IMR-90 (cell line): ENCODE results near the gene THEM4. TPM values are rescaled to one million over a fixed set of nuclear protein-coding genes. Genes with fewer than 3 reads are reported as not detected.
A peak's percentile ranks its signal among the peaks of the same experiment; 100 is the strongest.

ENCODE experiments used
- ATAC-seq: fragments of 200-7000 bp; cut with Tn5 transposase; 2 replicates; pipeline ENCODE4 v1.9.1; 2020; ENCODE audit warnings: low read depth, mild to moderate bottlenecking, moderate library complexity
- BruUV-seq: library from RNA; stranded (reverse); fragments of 400-500 nt; replicated peaks from 2 replicates; lab custom pipeline; 2021; lab: Mats Ljungman, UMichigan
- CTCF ChIA-PET: fragments of 300-600 bp; formaldehyde crosslinking; extraction: SDS; loops from one replicate; lab custom pipeline; 2021; ENCODE audit warnings: antibody characterized with exemption; lab: Yijun Ruan, JAX
- POLR2A ChIA-PET: fragments of 300-600 bp; sonication (Branson Sonifier 250); formaldehyde crosslinking; loops from one replicate; lab custom pipeline; 2022; ENCODE audit warnings: antibody characterized with exemption; ENCODE audit not compliant: unreplicated experiment; lab: Charles Lee
- DNase-seq: peaks from one replicate; pipeline ENCODE4 v3.0.0; 2013
- H2AFZ ChIP-seq: replicated peaks from 2 replicates; pipeline ENCODE3; 2013; ENCODE audit warnings: low read length, mild to moderate bottlenecking; ENCODE audit not compliant: poor library complexity
- H2AK5ac ChIP-seq: 2 replicates; pipeline ENCODE4 v1.6.1; 2013; ENCODE audit warnings: low read depth, low read length, inconsistent platforms
- H2AK9ac ChIP-seq: replicated peaks from 2 replicates; pipeline ENCODE3; 2013; ENCODE audit warnings: mild to moderate bottlenecking, low read depth, low read length, moderate library complexity; ENCODE audit not compliant: poor library complexity
- H2BK120ac ChIP-seq: 2 replicates; pipeline ENCODE4 v1.6.1; 2013; ENCODE audit warnings: low read depth, low read length, inconsistent platforms
- H2BK15ac ChIP-seq: 3 replicates; pipeline ENCODE4 v1.6.1; 2013; ENCODE audit warnings: low read depth, low read length, inconsistent platforms
- H2BK20ac ChIP-seq: 2 replicates; pipeline ENCODE4 v1.6.1; 2013; ENCODE audit warnings: low read depth, mild to moderate bottlenecking, inconsistent platforms, low read length, moderate library complexity
- H2BK5ac ChIP-seq: 2 replicates; pipeline ENCODE4 v1.6.1; 2013; ENCODE audit warnings: mild to moderate bottlenecking, low read depth, low read length, inconsistent platforms; ENCODE audit not compliant: poor library complexity, severe bottlenecking
- H3K14ac ChIP-seq: replicated peaks from 2 replicates; pipeline ENCODE4 v1.6.1; 2013; ENCODE audit warnings: low read depth, low read length, inconsistent platforms
- H3K18ac ChIP-seq: 2 replicates; pipeline ENCODE4 v1.6.1; 2013; ENCODE audit warnings: low read depth, low read length, control low read depth
- H3K23ac ChIP-seq: 2 replicates; pipeline ENCODE4 v1.6.1; 2013; ENCODE audit warnings: low read depth, low read length, inconsistent platforms
- H3K27ac ChIP-seq: 2 replicates; pipeline ENCODE4 v1.5.1; 2013; ENCODE audit warnings: mild to moderate bottlenecking, control low read depth, low read length; ENCODE audit not compliant: insufficient read depth
- H3K27me3 ChIP-seq: 2 replicates; pipeline ENCODE4 v1.6.1; 2013; ENCODE audit warnings: low read length; ENCODE audit not compliant: control insufficient read depth, insufficient read depth
- H3K36me3 ChIP-seq: 2 replicates; pipeline ENCODE4 v1.6.1; 2013; ENCODE audit warnings: low read length, mixed read lengths; ENCODE audit not compliant: control insufficient read depth, insufficient read depth
- H3K4ac ChIP-seq: 2 replicates; pipeline ENCODE4 v1.6.1; 2013; ENCODE audit warnings: low read depth, low read length, inconsistent platforms
- H3K4me1 ChIP-seq: 2 replicates; pipeline ENCODE4 v1.6.1; 2013; ENCODE audit warnings: low read length, mixed read lengths; ENCODE audit not compliant: control insufficient read depth, insufficient read depth
- H3K4me2 ChIP-seq: 2 replicates; pipeline ENCODE4 v1.6.1; 2013; ENCODE audit warnings: low read depth, mild to moderate bottlenecking, control low read depth, low read length, moderate library complexity
- H3K4me3 ChIP-seq: 2 replicates; pipeline ENCODE4 v1.5.1; 2013; ENCODE audit warnings: low read depth, mild to moderate bottlenecking, control low read depth, low read length, moderate library complexity; ENCODE audit not compliant: insufficient read depth
- H3K56ac ChIP-seq: 2 replicates; pipeline ENCODE4 v1.6.1; 2013; ENCODE audit warnings: low read length, inconsistent platforms; ENCODE audit not compliant: insufficient read depth; ENCODE audit errors: extremely low read depth
- H3K79me1 ChIP-seq, 2 experiments: 2 replicates each; pipeline ENCODE4 v1.6.1; 2013; ENCODE audit warnings: low read length in 2 of 2, inconsistent platforms in 1 of 2, low read depth in 1 of 2
- H3K9ac ChIP-seq: 2 replicates; pipeline ENCODE4 v1.6.1; 2013; ENCODE audit warnings: low read depth, low read length, control low read depth
- H3K9me1 ChIP-seq: 2 replicates; pipeline ENCODE4 v1.6.1; 2013; ENCODE audit warnings: low read length, inconsistent platforms; ENCODE audit not compliant: insufficient read depth
- H3K9me3 ChIP-seq: 2 replicates; pipeline ENCODE4 v1.6.1; 2013; ENCODE audit warnings: low read length; ENCODE audit not compliant: control insufficient read depth, insufficient read depth
- H4K20me1 ChIP-seq: 2 replicates; pipeline ENCODE4 v1.6.1; 2013; ENCODE audit warnings: low read length, inconsistent platforms; ENCODE audit not compliant: insufficient read depth
- H4K5ac ChIP-seq: 2 replicates; pipeline ENCODE4 v1.6.1; 2013; ENCODE audit warnings: mild to moderate bottlenecking, low read depth, low read length, control low read depth
- H4K8ac ChIP-seq, 2 experiments: 2 replicates each; pipeline ENCODE4 v1.6.1; 2013; ENCODE audit warnings: low read depth in 2 of 2, low read length in 2 of 2, control low read depth in 1 of 2, inconsistent platforms in 1 of 2
- H4K91ac ChIP-seq: 2 replicates; pipeline ENCODE4 v1.6.1; 2013; ENCODE audit warnings: low read depth, low read length, inconsistent platforms; ENCODE audit not compliant: insufficient read depth
- BHLHE40 ChIP-seq: fragments of 150-350 bp; IDR thresholded peaks from 2 replicates; pipeline ENCODE4 v1.6.1; 2016; ENCODE audit warnings: mild to moderate bottlenecking, low read depth, low read length
- CEBPB ChIP-seq: IDR thresholded peaks from 2 replicates; pipeline ENCODE4 v1.6.1; 2012; ENCODE audit warnings: low read depth, low read length, improper control_type of control experiment
- CHD1 ChIP-seq: IDR thresholded peaks from 2 replicates; pipeline ENCODE4 v1.6.1; 2012; ENCODE audit warnings: low read depth, low read length, improper control_type of control experiment
- FOS ChIP-seq: fragments of 150-350 bp; IDR thresholded peaks from 2 replicates; pipeline ENCODE4 v1.6.1; 2016; ENCODE audit warnings: low read depth, low read length
- MAZ ChIP-seq: IDR thresholded peaks from 2 replicates; pipeline ENCODE4 v1.6.1; 2012; ENCODE audit warnings: low read depth, mild to moderate bottlenecking, low read length, improper control_type of control experiment, moderate library complexity, borderline replicate concordance
- MXI1 ChIP-seq: IDR thresholded peaks from 2 replicates; pipeline ENCODE4 v1.6.1; 2012; ENCODE audit warnings: low read depth, mild to moderate bottlenecking, low read length, moderate library complexity, borderline replicate concordance
- NFE2L2 ChIP-seq: fragments of 150-350 bp; IDR thresholded peaks from 2 replicates; pipeline ENCODE4 v1.6.1; 2016; ENCODE audit warnings: low read depth, mild to moderate bottlenecking, low read length
- POLR2A ChIP-seq: IDR thresholded peaks from 2 replicates; pipeline ENCODE4 v1.6.1; 2012; ENCODE audit warnings: mild to moderate bottlenecking, low read depth, low read length
- RCOR1 ChIP-seq: IDR thresholded peaks from 2 replicates; pipeline ENCODE4 v1.6.1; 2012; ENCODE audit warnings: mild to moderate bottlenecking, low read length, improper control_type of control experiment; ENCODE audit not compliant: insufficient replicate concordance
- RFX5 ChIP-seq: IDR thresholded peaks from 2 replicates; pipeline ENCODE4 v1.8.0; 2012; ENCODE audit warnings: low read depth, mild to moderate bottlenecking, low read length, moderate library complexity
- WGBS, 2 experiments: methylation state at CpG; one replicate each; pipeline versions ENCODE4 v1.1.5 to v1.1.7; 2013; ENCODE audit warnings: missing lambda C conversion rate in 2 of 2; ENCODE audit not compliant: insufficient read length in 1 of 2; ENCODE audit errors: extremely low coverage in 2 of 2; 5-methylcytosine and 5-hydroxymethylcytosine counted together
- dilution Hi-C: fragments of 300-500 bp; cut with HindIII; formaldehyde crosslinking; loops from one replicate; pipeline ENCODE4 v1.14.3; 2018; ENCODE audit warnings: low sequenced_read_pairs; ENCODE audit not compliant: unreplicated experiment
- in situ Hi-C: fragments of 300-500 bp; cut with MboI; formaldehyde crosslinking; loops from 3 replicates; pipeline ENCODE4 v1.14.3; 2019; ENCODE audit warnings: low sequenced_read_pairs, inconsistent platforms, mixed read lengths
- intact Hi-C: fragments of 100-400 bp; cut with micrococcal nuclease; formaldehyde crosslinking; loops from 2 replicates; pipeline ENCODE4 v1.10.0; 2022
- polyA plus RNA-seq, 3 experiments: library from polyadenylated mRNA; depleted of rRNA; stranded (reverse); fragments of >200 nt; gene quantifications; 2 replicates each; pipeline ENCODE4 v1.2.3, GENCODE V29; 2012; ENCODE audit warnings: low replicate concordance in 1 of 3
- total RNA-seq: library from RNA; depleted of rRNA; stranded (reverse); fragments of >200 nt; gene quantifications from 2 replicates; pipeline ENCODE4 v1.2.3, GENCODE V29; 2012
- TF ChIP-seq, protein P1 (sequence below): fragments of 150-350 bp; IDR thresholded peaks from 2 replicates; pipeline ENCODE4 v1.6.1; 2017; ENCODE audit warnings: mild to moderate bottlenecking, antibody characterized with exemption, low read length, low read depth
- TF ChIP-seq, protein P2 (sequence below): conservative IDR thresholded peaks from 2 replicates; pipeline ENCODE4 v1.5.1; 2012; ENCODE audit warnings: mild to moderate bottlenecking, low read depth, low read length, improper control_type of control experiment
- TF ChIP-seq, protein P3 (sequence below): fragments of 150-350 bp; IDR thresholded peaks from 2 replicates; pipeline ENCODE4 v1.6.1; 2016; ENCODE audit warnings: low read depth, mild to moderate bottlenecking, low read length, moderate library complexity, borderline replicate concordance

The THEM4 gene
- total and polyA plus RNA-seq, 2 of the 4 experiments (the other 2 are of a cell fraction) = 7.3 to 15.7 TPM

DNA sequence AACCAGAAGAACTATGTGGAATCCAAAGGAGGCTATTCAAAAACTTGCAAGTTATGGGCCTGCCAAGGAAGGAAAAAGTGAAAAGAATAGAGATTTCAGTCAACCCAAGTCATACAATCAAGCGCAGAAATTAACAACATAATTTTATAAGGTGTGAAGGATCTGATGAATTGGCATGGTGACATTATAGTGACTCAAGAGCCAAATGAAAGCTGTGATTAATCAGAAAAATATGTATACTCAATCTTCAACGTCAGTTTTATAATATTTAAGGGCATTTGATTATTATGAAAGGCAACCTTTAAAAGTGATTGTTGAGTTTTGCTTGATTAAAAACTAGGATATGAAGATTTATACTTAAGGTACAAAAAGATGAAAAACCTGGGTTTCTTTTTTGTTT, 37.8 kb upstream of the THEM4 start:
- Histone ChIP-seq H2AK9ac (no peak overlapping the region), H2AK5ac (no peak overlapping the region), H3K4me2 (no peak overlapping the region), H2BK20ac (no peak overlapping the region), H3K4me3 (no peak overlapping the region), H2BK5ac (no peak overlapping the region), H4K20me1 (no peaks in the 10 kb centered on the region), H3K4ac (no peak overlapping the region), H4K5ac (no peak overlapping the region), H3K9ac (no peak overlapping the region), H3K9me1 (peaks cover 11% of the 10 kb centered on the region), H4K91ac (no peak overlapping the region), H4K8ac (no peak overlapping the region), H3K56ac (no peak overlapping the region), H3K14ac (0 out of 2 replicates have a peak overlapping the region, but pooled peaks have one; percentile 26), H2AFZ (no peak overlapping the region), H3K18ac (no peak overlapping the region), H3K23ac (no peak overlapping the region), H3K27me3 (no peaks in the 10 kb centered on the region), H3K79me1 (no peaks in the 10 kb centered on the region), H2BK120ac (no peak overlapping the region), H3K9me3 (no peaks in the 10 kb centered on the region), H2BK15ac (no peak overlapping the region), H3K27ac (no peak overlapping the region), H3K4me1 (peaks cover 4% of the 10 kb centered on the region; the same call in 1 of the 2 replicates), H3K36me3 (no peaks in the 10 kb centered on the region)
- no TSS peak for BruUV-seq
- no peak for ATAC-seq
- dilution Hi-C loops = no loop called here
- intact Hi-C loops = no loop called here
- TF ChIP-seq MAZ (no peak), BHLHE40 (no peak), RFX5 (no peak), MXI1 (no peak), CHD1 (no peak), NFE2L2 (no peak), FOS (no peak), CEBPB (no peak), POLR2A (no peak), RCOR1 (no peak)
- TF ChIP-seq, protein P1, sequence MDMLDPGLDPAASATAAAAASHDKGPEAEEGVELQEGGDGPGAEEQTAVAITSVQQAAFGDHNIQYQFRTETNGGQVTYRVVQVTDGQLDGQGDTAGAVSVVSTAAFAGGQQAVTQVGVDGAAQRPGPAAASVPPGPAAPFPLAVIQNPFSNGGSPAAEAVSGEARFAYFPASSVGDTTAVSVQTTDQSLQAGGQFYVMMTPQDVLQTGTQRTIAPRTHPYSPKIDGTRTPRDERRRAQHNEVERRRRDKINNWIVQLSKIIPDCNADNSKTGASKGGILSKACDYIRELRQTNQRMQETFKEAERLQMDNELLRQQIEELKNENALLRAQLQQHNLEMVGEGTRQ = no peak
- TF ChIP-seq, protein P2, sequence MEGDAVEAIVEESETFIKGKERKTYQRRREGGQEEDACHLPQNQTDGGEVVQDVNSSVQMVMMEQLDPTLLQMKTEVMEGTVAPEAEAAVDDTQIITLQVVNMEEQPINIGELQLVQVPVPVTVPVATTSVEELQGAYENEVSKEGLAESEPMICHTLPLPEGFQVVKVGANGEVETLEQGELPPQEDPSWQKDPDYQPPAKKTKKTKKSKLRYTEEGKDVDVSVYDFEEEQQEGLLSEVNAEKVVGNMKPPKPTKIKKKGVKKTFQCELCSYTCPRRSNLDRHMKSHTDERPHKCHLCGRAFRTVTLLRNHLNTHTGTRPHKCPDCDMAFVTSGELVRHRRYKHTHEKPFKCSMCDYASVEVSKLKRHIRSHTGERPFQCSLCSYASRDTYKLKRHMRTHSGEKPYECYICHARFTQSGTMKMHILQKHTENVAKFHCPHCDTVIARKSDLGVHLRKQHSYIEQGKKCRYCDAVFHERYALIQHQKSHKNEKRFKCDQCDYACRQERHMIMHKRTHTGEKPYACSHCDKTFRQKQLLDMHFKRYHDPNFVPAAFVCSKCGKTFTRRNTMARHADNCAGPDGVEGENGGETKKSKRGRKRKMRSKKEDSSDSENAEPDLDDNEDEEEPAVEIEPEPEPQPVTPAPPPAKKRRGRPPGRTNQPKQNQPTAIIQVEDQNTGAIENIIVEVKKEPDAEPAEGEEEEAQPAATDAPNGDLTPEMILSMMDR = no peak
- TF ChIP-seq, protein P3, sequence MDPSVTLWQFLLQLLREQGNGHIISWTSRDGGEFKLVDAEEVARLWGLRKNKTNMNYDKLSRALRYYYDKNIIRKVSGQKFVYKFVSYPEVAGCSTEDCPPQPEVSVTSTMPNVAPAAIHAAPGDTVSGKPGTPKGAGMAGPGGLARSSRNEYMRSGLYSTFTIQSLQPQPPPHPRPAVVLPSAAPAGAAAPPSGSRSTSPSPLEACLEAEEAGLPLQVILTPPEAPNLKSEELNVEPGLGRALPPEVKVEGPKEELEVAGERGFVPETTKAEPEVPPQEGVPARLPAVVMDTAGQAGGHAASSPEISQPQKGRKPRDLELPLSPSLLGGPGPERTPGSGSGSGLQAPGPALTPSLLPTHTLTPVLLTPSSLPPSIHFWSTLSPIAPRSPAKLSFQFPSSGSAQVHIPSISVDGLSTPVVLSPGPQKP = no peak
- ChIA-PET CTCF (interaction anchor here (1.8 kb wide), 1 partner anchor 21 kb away, joined by 4 read pairs; no protein-coding TSS in a partner anchor), POLR2A (no interaction called here)
- no CpG with 5 or more reads among the region's 2 CpGs for WGBS, 2 experiments
- in situ Hi-C loops = no loop called here
- no peak for DNase-seq
